ENCODE data around the gene AIF1. TPM values are rescaled to one million over a fixed set of nuclear protein-coding genes. Genes with fewer than 3 reads are reported as not detected.

AIF1 gene
- total RNA-seq, 1 experiment from 2014 or later: not detected

GRCh38 chr6:31631209-31631608 lies 16.2 kb downstream of the AIF1 start:
- no peaks in the 10 kb centered on the region for H3K27me3 ChIP-seq
- H3K9me3 ChIP-seq: no peaks in the 10 kb centered on the region
- DNase-seq: no peak
- H3K36me3 ChIP-seq: peaks cover 72% of the 10 kb centered on the region
- no peak overlapping the region for H3K4me3 ChIP-seq

GRCh38 chr6:31631681-31632278 lies 16.7 kb downstream of the AIF1 start:
- Histone ChIP-seq H3K27me3 (no peaks in the 10 kb centered on the region), H3K4me3 (no peak overlapping the region), H3K9me3 (no peaks in the 10 kb centered on the region), H3K36me3 (peaks cover 72% of the 10 kb centered on the region)
- no peak for DNase-seq

- no peaks in the 10 kb centered on the region for H3K9me3 ChIP-seq
- no peak for DNase-seq
- peaks cover 69% of the 10 kb centered on the region for H3K36me3 ChIP-seq
- no peak overlapping the region for H3K4me3 ChIP-seq
- no peaks in the 10 kb centered on the region for H3K27me3 ChIP-seq
These were observed 17.4 kb downstream of the AIF1 start for GRCh38 chr6:31632279-31632946.

- H3K9me3 ChIP-seq: no peaks in the 10 kb centered on the region
- DNase-seq: no peak
- no peak overlapping the region for H3K4me3 ChIP-seq
- peaks cover 61% of the 10 kb centered on the region for H3K36me3 ChIP-seq
- H3K27me3 ChIP-seq: no peaks in the 10 kb centered on the region
These were observed 18.4 kb downstream of the AIF1 start for GRCh38 chr6:31633447-31633846.

GRCh38 chr6:31634131-31634530 lies 19.1 kb downstream of the AIF1 start:
- Histone ChIP-seq H3K9me3 (no peaks in the 10 kb centered on the region), H3K27me3 (no peaks in the 10 kb centered on the region), H3K36me3 (peaks cover 54% of the 10 kb centered on the region), H3K4me3 (no peak overlapping the region)
- DNase-seq: no peak

- H3K4me3 ChIP-seq: no peak overlapping the region
- DNase-seq: no peak
- no peaks in the 10 kb centered on the region for H3K9me3 ChIP-seq
- no peaks in the 10 kb centered on the region for H3K27me3 ChIP-seq
- H3K36me3 ChIP-seq: peaks cover 50% of the 10 kb centered on the region
These were observed 20.0 kb downstream of the AIF1 start for GRCh38 chr6:31634969-31635575.

GRCh38 chr6:31636698-31637596 lies 21.9 kb downstream of the AIF1 start:
- Histone ChIP-seq H3K27me3 (no peaks in the 10 kb centered on the region), H3K36me3 (peaks cover 39% of the 10 kb centered on the region), H3K9me3 (no peaks in the 10 kb centered on the region), H3K4me3 (no peak overlapping the region)
- no peak for DNase-seq

GRCh38 chr6:31639043-31639442 lies 24.0 kb downstream of the AIF1 start:
- DNase-seq: no peak

GRCh38 chr6:31639449-31639861 lies 24.4 kb downstream of the AIF1 start:
- peak; percentile 29 for DNase-seq

More at GRCh38 chr6:31639043-31639442, 24.0 kb downstream of the AIF1 start:
- H3K4me3 ChIP-seq: no peak overlapping the region
- H3K27me3 ChIP-seq: no peaks in the 10 kb centered on the region
- peaks cover 23% of the 10 kb centered on the region for H3K36me3 ChIP-seq
- no peaks in the 10 kb centered on the region for H3K9me3 ChIP-seq

GRCh38 chr6:31640612-31641011 lies 25.6 kb downstream of the AIF1 start:
- Histone ChIP-seq H3K36me3 (peaks cover 18% of the 10 kb centered on the region), H3K9me3 (no peaks in the 10 kb centered on the region), H3K27me3 (no peaks in the 10 kb centered on the region), H3K4me3 (no peak overlapping the region)
- no peak for DNase-seq

More at GRCh38 chr6:31639449-31639861, 24.4 kb downstream of the AIF1 start:
- H3K9me3 ChIP-seq: no peaks in the 10 kb centered on the region
- H3K36me3 ChIP-seq: peaks cover 21% of the 10 kb centered on the region
- H3K4me3 ChIP-seq: no peak overlapping the region
- H3K27me3 ChIP-seq: no peaks in the 10 kb centered on the region

GRCh38 chr6:31641370-31641769 lies 26.3 kb downstream of the AIF1 start:
- H3K36me3 ChIP-seq: peaks cover 15% of the 10 kb centered on the region
- DNase-seq: no peak
- no peaks in the 10 kb centered on the region for H3K27me3 ChIP-seq
- H3K9me3 ChIP-seq: no peaks in the 10 kb centered on the region
- no peak overlapping the region for H3K4me3 ChIP-seq

GRCh38 chr6:31642798-31643570 lies 27.9 kb downstream of the AIF1 start:
- peaks cover 9% of the 10 kb centered on the region for H3K36me3 ChIP-seq
- DNase-seq: no peak

GRCh38 chr6:31643818-31644454 lies 28.9 kb downstream of the AIF1 start:
- H3K36me3 ChIP-seq: peaks cover 12% of the 10 kb centered on the region
- H3K4me3 ChIP-seq: no peak overlapping the region
- no peaks in the 10 kb centered on the region for H3K27me3 ChIP-seq
- H3K9me3 ChIP-seq: no peaks in the 10 kb centered on the region
- no peak for DNase-seq

More at GRCh38 chr6:31642798-31643570, 27.9 kb downstream of the AIF1 start:
- Histone ChIP-seq H3K27me3 (no peaks in the 10 kb centered on the region), H3K9me3 (no peaks in the 10 kb centered on the region), H3K4me3 (no peak overlapping the region)

GRCh38 chr6:31645325-31645724 lies 30.3 kb downstream of the AIF1 start:
- H3K9me3 ChIP-seq: no peaks in the 10 kb centered on the region
- H3K27me3 ChIP-seq: no peaks in the 10 kb centered on the region
- no peak overlapping the region for H3K4me3 ChIP-seq
- DNase-seq: no peak
- peaks cover 14% of the 10 kb centered on the region for H3K36me3 ChIP-seq

- no peak for DNase-seq
- Histone ChIP-seq H3K4me3 (peak overlapping the region; percentile 97), H3K36me3 (peaks cover 16% of the 10 kb centered on the region; the same call in 1 of the 2 replicates), H3K9me3 (no peaks in the 10 kb centered on the region), H3K27me3 (no peaks in the 10 kb centered on the region)
These were observed 36.7 kb downstream of the AIF1 start for GRCh38 chr6:31651602-31652191.
